Daoy (cell line): ENCODE measurements around the gene RAB29. TPM values are rescaled to one million over a fixed set of nuclear protein-coding genes. Genes with fewer than 3 reads are reported as not detected.
"Not testable (repeated sequence)": the region's sequence is repeated elsewhere in the genome, so short reads cannot be mapped to it uniquely, and the experiment has no call there.

Experiments
- DNase-seq: peaks from one replicate; pipeline ENCODE4 v3.0.0-alpha.2; 2015; ENCODE audit warnings: low read depth
- total RNA-seq: library from RNA; depleted of rRNA; stranded (reverse); fragments of >200 nt; shearing (Covaris generic); gene quantifications from 2 replicates; pipeline ENCODE4 v1.2.3, GENCODE V29; 2014; rRNA removed

The RAB29 gene
- total RNA-seq = 9.6 and 10.9 TPM in 2 replicates

- DNase-seq = peak; percentile 85
Measured at GRCh38 chr1:205775015-205775716, at the start of gene RAB29. TSS of gene RAB29 (minus strand) at chr1:205775482. CDS start at chr1:205774956, 526 bp downstream.

- no peak for DNase-seq
Measured at GRCh38 chr1:205824180-205824579, 48.9 kb upstream of the RAB29 start.

- DNase-seq = not testable (repeated sequence)
Measured at GRCh38 chr1:205823260-205823659, 48.0 kb upstream of the RAB29 start.

GRCh38 chr1:205822397-205822796 lies 47.1 kb upstream of the RAB29 start:
- no peak for DNase-seq

- DNase-seq = no peak
Measured at GRCh38 chr1:205817988-205818387, 42.7 kb upstream of the RAB29 start.

- DNase-seq = no peak
Measured at GRCh38 chr1:205817364-205817763, 42.1 kb upstream of the RAB29 start.

GRCh38 chr1:205813755-205814058 lies 38.4 kb upstream of the RAB29 start:
- DNase-seq = peak; percentile 77

GRCh38 chr1:205812878-205813754 lies 37.8 kb upstream of the RAB29 start, which contains the start of gene SLC41A1:
TSS of gene SLC41A1 (minus strand) at chr1:205813198. CDS start at chr1:205810441, 2,757 bp downstream.
- DNase-seq = peak; percentile 93

- peak; percentile 23 for DNase-seq
Measured at GRCh38 chr1:205812271-205812877, 37.1 kb upstream of the RAB29 start.

GRCh38 chr1:205811660-205812059 lies 36.4 kb upstream of the RAB29 start:
- DNase-seq = no peak

GRCh38 chr1:205810448-205811157 lies 35.3 kb upstream of the RAB29 start:
- DNase-seq = no peak

GRCh38 chr1:205809942-205810345 lies 34.7 kb upstream of the RAB29 start:
- no peak for DNase-seq

- no peak for DNase-seq
Measured at GRCh38 chr1:205809469-205809868, 34.2 kb upstream of the RAB29 start.

- DNase-seq = peak; percentile 33
Measured at GRCh38 chr1:205805082-205805711, 29.9 kb upstream of the RAB29 start.

GRCh38 chr1:205804605-205805004 lies 29.3 kb upstream of the RAB29 start:
- no peak for DNase-seq

GRCh38 chr1:205803986-205804385 lies 28.7 kb upstream of the RAB29 start:
- no peak for DNase-seq

GRCh38 chr1:205802060-205802459 lies 26.8 kb upstream of the RAB29 start:
- DNase-seq = no peak

- DNase-seq = no peak
Measured at GRCh38 chr1:205800981-205801703, 25.9 kb upstream of the RAB29 start.

GRCh38 chr1:205800427-205800826 lies 25.1 kb upstream of the RAB29 start:
- no peak for DNase-seq

- DNase-seq = no peak
Measured at GRCh38 chr1:205798577-205798976, 23.3 kb upstream of the RAB29 start.

GRCh38 chr1:205797168-205797567 lies 21.9 kb upstream of the RAB29 start:
- no peak for DNase-seq
